Measurements from ENCODE around the gene FANCE.

DNA sequence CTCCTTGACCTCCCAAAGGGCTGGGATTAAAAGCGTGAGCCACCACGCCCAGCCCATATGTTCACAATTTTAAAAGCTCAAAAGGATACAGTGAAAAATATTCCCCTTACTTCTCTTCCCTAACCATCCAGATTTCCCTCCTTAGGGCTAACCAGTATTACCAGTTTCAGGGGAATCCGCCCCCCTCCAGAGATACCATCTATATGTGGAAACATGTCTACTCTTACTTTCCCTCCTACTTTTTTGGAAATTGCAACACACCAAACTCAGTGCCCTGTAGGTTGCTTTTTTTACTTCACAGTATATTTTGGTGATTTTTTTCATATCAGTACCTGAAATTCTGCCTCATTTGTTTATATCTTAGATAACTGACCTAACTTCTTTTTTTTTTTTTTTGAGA is 9.1 kb downstream of the FANCE start:
- TF ChIP-seq, protein P1, sequence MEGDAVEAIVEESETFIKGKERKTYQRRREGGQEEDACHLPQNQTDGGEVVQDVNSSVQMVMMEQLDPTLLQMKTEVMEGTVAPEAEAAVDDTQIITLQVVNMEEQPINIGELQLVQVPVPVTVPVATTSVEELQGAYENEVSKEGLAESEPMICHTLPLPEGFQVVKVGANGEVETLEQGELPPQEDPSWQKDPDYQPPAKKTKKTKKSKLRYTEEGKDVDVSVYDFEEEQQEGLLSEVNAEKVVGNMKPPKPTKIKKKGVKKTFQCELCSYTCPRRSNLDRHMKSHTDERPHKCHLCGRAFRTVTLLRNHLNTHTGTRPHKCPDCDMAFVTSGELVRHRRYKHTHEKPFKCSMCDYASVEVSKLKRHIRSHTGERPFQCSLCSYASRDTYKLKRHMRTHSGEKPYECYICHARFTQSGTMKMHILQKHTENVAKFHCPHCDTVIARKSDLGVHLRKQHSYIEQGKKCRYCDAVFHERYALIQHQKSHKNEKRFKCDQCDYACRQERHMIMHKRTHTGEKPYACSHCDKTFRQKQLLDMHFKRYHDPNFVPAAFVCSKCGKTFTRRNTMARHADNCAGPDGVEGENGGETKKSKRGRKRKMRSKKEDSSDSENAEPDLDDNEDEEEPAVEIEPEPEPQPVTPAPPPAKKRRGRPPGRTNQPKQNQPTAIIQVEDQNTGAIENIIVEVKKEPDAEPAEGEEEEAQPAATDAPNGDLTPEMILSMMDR (conservative IDR thresholded peaks at IDR 0.05; ENCODE audit: low read depth in 2 of 2), result no peak
- no peak for TF ChIP-seq CREB1 (CRISPR knock-in tag; IDR thresholded peaks at IDR 0.05; ENCODE audit: low read depth)
- TF ChIP-seq POLR2AphosphoS5 (IDR thresholded peaks at IDR 0.05; ENCODE audit: low read depth), result no peak
- no peak for TF ChIP-seq EZH2 (IDR thresholded peaks at IDR 0.05; ENCODE audit: low read depth, unreplicated experiment)
- TF ChIP-seq, protein P2, sequence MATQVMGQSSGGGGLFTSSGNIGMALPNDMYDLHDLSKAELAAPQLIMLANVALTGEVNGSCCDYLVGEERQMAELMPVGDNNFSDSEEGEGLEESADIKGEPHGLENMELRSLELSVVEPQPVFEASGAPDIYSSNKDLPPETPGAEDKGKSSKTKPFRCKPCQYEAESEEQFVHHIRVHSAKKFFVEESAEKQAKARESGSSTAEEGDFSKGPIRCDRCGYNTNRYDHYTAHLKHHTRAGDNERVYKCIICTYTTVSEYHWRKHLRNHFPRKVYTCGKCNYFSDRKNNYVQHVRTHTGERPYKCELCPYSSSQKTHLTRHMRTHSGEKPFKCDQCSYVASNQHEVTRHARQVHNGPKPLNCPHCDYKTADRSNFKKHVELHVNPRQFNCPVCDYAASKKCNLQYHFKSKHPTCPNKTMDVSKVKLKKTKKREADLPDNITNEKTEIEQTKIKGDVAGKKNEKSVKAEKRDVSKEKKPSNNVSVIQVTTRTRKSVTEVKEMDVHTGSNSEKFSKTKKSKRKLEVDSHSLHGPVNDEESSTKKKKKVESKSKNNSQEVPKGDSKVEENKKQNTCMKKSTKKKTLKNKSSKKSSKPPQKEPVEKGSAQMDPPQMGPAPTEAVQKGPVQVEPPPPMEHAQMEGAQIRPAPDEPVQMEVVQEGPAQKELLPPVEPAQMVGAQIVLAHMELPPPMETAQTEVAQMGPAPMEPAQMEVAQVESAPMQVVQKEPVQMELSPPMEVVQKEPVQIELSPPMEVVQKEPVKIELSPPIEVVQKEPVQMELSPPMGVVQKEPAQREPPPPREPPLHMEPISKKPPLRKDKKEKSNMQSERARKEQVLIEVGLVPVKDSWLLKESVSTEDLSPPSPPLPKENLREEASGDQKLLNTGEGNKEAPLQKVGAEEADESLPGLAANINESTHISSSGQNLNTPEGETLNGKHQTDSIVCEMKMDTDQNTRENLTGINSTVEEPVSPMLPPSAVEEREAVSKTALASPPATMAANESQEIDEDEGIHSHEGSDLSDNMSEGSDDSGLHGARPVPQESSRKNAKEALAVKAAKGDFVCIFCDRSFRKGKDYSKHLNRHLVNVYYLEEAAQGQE (IDR thresholded peaks at IDR 0.05; ENCODE audit: unreplicated experiment), result no peak
- TF ChIP-seq ZNF331 (CRISPR knock-in tag; IDR thresholded peaks at IDR 0.05; ENCODE audit: low read depth), result no peak
- no peak for TF ChIP-seq JUNB (IDR thresholded peaks at IDR 0.05; ENCODE audit: unreplicated experiment)
- no peak for TF ChIP-seq EZH2phosphoT487 (IDR thresholded peaks at IDR 0.05; ENCODE audit: unreplicated experiment)
